SK-N-DZ (cell line): ENCODE measurements around the gene PDE11A.

Experiments used
- small RNA-seq, 2 experiments: library from RNA; depleted of rRNA; stranded (forward); fragments of <200 nt; gene quantifications; one replicate each; pipeline ENCODE3, GENCODE V24; 2014

Gene PDE11A

Small RNA genes lying within 50 kb of the gene (small RNA-seq; reads per million reads assigned to genes)
- gene AC011998.1, result 0 reads per million in 2 experiments
- gene RNU6-629P, result 0.13 to 0.71 reads per million in 2 experiments
